ENCODE results near the gene SOSTDC1. TPM values are rescaled to one million over a fixed set of nuclear protein-coding genes. Genes with fewer than 3 reads are reported as not detected.

Gene SOSTDC1
- total and polyA plus RNA-seq, 11 donors, result 0.07 to 0.56 (median 0.17) TPM; not detected in 3

DNA sequence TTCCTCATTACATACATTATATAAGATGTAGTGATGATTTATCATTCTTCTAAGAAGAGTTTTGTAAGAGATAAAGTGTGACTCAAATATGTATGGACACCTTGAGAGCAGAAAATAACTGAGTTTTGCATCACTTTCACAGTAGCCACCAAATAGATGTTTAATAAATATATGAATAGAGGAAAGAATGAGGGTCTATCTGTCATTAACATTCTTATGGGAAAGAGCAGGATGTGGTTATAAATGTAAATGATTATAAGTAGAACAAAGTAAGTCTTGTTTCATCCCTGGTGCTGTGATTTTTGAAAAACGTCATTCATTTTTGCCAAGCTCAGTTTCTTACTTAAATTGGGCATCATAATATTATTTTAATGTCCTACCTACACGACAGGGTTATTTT is 29.2 kb downstream of the SOSTDC1 start:
- TF ChIP-seq, protein P1, sequence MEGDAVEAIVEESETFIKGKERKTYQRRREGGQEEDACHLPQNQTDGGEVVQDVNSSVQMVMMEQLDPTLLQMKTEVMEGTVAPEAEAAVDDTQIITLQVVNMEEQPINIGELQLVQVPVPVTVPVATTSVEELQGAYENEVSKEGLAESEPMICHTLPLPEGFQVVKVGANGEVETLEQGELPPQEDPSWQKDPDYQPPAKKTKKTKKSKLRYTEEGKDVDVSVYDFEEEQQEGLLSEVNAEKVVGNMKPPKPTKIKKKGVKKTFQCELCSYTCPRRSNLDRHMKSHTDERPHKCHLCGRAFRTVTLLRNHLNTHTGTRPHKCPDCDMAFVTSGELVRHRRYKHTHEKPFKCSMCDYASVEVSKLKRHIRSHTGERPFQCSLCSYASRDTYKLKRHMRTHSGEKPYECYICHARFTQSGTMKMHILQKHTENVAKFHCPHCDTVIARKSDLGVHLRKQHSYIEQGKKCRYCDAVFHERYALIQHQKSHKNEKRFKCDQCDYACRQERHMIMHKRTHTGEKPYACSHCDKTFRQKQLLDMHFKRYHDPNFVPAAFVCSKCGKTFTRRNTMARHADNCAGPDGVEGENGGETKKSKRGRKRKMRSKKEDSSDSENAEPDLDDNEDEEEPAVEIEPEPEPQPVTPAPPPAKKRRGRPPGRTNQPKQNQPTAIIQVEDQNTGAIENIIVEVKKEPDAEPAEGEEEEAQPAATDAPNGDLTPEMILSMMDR (IDR thresholded peaks at IDR 0.05), result no peak
- TF ChIP-seq POLR2A (IDR thresholded peaks at IDR 0.05), result no peak
- DNase-seq (no peak), ATAC-seq (no peak)
- H3K27me3 ChIP-seq, result no peaks in the 10 kb centered on the region
- 79 to 88% (median 84%) methylated on average over 2 of the region's 2 CpGs for WGBS, 4 donors
- H3K4me3 ChIP-seq, result no peak overlapping the region
- H3K4me1 ChIP-seq, result no peaks in the 10 kb centered on the region
- no peaks in the 10 kb centered on the region for H3K36me3 ChIP-seq
- no peaks in the 10 kb centered on the region for H3K9me3 ChIP-seq
- no peak overlapping the region for H3K27ac ChIP-seq
- intact Hi-C loops (cut with DNase I), result no loop called here

DNA sequence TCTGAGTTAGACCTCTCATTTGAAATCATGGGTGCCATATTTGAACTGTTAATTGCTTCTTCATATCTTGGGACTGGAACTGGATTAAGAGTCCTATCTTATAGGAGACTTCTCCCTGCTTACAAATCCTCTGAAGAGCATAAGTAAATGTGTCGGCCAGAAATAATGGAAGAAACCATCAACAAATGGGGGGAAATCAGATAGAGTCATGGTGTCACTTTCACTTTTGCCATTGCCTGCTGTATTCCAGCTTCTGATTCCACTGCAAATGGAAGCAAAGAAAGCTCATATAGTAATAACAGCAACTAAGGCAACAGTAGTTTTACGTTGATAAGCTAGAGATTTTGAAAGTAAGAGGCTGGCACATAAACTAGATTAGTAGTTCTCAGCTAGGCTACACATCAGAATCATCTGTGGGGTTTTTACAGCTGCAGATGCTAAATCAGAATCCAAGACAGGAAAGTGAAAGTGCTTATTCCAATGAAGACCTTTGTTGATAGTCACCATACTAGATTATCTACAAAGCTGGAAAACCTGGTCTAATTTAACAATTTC is 31.9 kb downstream of the SOSTDC1 start:
- H3K9me3 ChIP-seq, result no peaks in the 10 kb centered on the region
- TF ChIP-seq, protein P1 (IDR thresholded peaks at IDR 0.05), result no peak
- no peak for TF ChIP-seq POLR2A (IDR thresholded peaks at IDR 0.05)
- no peak for ATAC-seq
- H3K36me3 ChIP-seq, result no peaks in the 10 kb centered on the region
- H3K27me3 ChIP-seq, result no peaks in the 10 kb centered on the region
- peak overlapping the region in 4 of 12 donors; percentile 18 to 34 (median 28) for H3K4me3 ChIP-seq
- no peak for DNase-seq
- 56 to 85% (median 68%) methylated on average over 2 of the region's 2 CpGs for WGBS, 4 donors
- H3K27ac ChIP-seq, result no peak overlapping the region
- H3K4me1 ChIP-seq, result no peaks in the 10 kb centered on the region
- intact Hi-C loops (cut with DNase I), result loop anchor here (2.0 to 5.0 kb wide), 4 partner anchors 129 to 321 kb away; no protein-coding TSS in a partner anchor

DNA sequence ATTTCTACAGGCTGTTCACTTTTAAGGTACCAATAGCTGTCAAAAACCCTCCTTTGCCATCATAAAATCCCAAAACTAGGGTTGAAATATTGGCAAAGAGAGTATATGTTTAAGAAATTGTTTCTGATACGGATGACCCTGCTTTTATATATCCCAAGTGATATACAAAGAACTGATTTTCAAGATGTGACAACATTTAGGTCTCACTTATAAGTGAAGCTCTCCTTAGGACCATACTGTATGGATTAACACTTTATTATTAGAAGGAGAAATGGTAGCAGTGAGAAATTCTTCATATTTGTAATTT is 33.2 kb downstream of the SOSTDC1 start:
- intact Hi-C loops (cut with DNase I), result loop anchor here (2.0 to 5.0 kb wide), 4 partner anchors 130 to 320 kb away; no protein-coding TSS in a partner anchor

DNA sequence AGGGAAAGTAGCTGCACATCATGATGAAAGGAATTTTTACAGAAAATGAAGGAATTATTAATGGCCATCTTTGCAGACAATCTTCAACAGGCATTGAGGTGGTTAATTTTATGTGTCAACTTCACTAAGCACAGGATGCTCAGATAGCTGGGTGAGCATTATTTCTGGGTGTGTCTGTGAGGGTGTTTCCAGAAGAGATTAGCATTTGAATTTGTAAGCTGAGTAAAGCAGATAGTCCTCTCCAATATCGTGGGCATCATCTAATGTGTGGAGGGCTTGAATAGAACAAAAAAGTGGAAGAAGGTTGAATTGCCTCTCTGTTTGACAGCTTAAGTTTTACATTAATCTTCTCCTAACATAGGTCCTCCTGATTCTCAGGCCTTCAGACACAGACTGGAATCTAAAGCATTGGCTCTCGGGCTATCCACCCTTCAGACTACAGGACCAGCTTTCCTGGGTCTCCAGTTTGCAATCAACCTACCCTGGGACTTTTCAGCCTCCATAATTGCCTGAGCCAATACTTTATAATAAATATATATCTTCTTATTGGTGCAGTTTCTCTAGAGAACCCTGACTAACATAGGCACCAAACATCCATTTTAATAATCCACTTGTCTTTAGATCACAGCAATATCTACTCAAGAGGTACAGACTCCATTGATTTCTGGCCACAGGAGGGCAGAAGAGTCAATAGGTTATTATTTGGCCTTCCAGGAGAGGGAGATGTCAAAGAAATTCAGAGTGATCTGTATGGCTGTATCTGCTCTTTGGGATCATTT is 33.7 kb downstream of the SOSTDC1 start:
- Histone ChIP-seq H3K9me3 (no peaks in the 10 kb centered on the region), H3K27ac (no peak overlapping the region), H3K4me1 (no peaks in the 10 kb centered on the region), H3K36me3 (no peaks in the 10 kb centered on the region), H3K4me3 (no peak overlapping the region), H3K27me3 (no peaks in the 10 kb centered on the region)
- peak in 3 of 4 donors; percentile 45 to 76 (median 62) for ATAC-seq
- TF ChIP-seq POLR2A (IDR thresholded peaks at IDR 0.05), result no peak
- TF ChIP-seq, protein P1 (IDR thresholded peaks at IDR 0.05), result peak; percentile 23 to 61 (median 48)
- intact Hi-C loops (cut with DNase I), result loop anchor here (2.0 to 5.0 kb wide), 4 partner anchors 130 to 320 kb away; no protein-coding TSS in a partner anchor
- 92 to 94% (median 93%) methylated on average over 2 of the region's 2 CpGs for WGBS, 4 donors
- no peak for DNase-seq

More for the DNA sequence above, 33.2 kb downstream of the SOSTDC1 start:
- Histone ChIP-seq H3K4me3 (no peak overlapping the region), H3K27me3 (no peaks in the 10 kb centered on the region), H3K9me3 (no peaks in the 10 kb centered on the region), H3K36me3 (no peaks in the 10 kb centered on the region), H3K27ac (no peak overlapping the region), H3K4me1 (no peaks in the 10 kb centered on the region)
- TF ChIP-seq, protein P1 (IDR thresholded peaks at IDR 0.05), result peak in 2 of 12 donors; percentile 0 to 8
- TF ChIP-seq POLR2A (IDR thresholded peaks at IDR 0.05), result no peak
- DNase-seq, result no peak
- no peak for ATAC-seq
- 89 to 100% (median 93%) methylated on average over 1 of the region's 1 CpG for WGBS, 4 donors

Measured in heart left ventricle (tissue), 16 donors.